Ovary (tissue), 9 donors: Measurements from ENCODE around the gene LITAF. TPM values are rescaled to one million over a fixed set of nuclear protein-coding genes. Genes with fewer than 3 reads are reported as not detected.

Source experiments
- DNase-seq, 5 donors: peaks; one replicate each; pipeline ENCODE4 v3.0.0-alpha.2; 2019 to 2020
- H3K27ac ChIP-seq, 2 donors: fragments of 200-600 bp; one replicate each; pipeline versions ENCODE4 v1.5.1 to v1.8.0; 2019 to 2022
- H3K27me3 ChIP-seq: fragments of 200-600 bp; one replicate; pipeline ENCODE4 v1.8.0; 2022
- H3K36me3 ChIP-seq: fragments of 200-600 bp; sonication (generic); one replicate; pipeline ENCODE4 v1.5.1; 2019
- H3K4me1 ChIP-seq: one replicate; pipeline ENCODE4 v1.8.1; 2013; ENCODE audit warnings: mild to moderate bottlenecking, moderate library complexity; ENCODE audit not compliant: insufficient read depth
- H3K4me3 ChIP-seq: fragments of 200-600 bp; sonication (generic); one replicate; pipeline ENCODE4 v1.5.1; 2017
- H3K9me3 ChIP-seq, 2 donors: fragments of 200-600 bp in 1 of 2; sonication (generic) in 1 of 2; one replicate each; pipeline versions ENCODE4 v1.5.1 to v1.8.1; 2013 to 2019; ENCODE audit warnings: mild to moderate bottlenecking in 1 of 2, moderate library complexity in 1 of 2
- CTCF ChIP-seq, 3 donors: fragments of 450-650 bp in 2 of 3; fragments of 200-600 bp in 1 of 3; IDR thresholded peaks; one replicate each; pipeline versions ENCODE4 v1.5.1 to v1.8.0; 2016 to 2022; ENCODE audit warnings: antibody characterized with exemption in 3 of 3, mild to moderate bottlenecking in 1 of 3
- EP300 ChIP-seq: sonication (generic); formaldehyde crosslinking; IDR thresholded peaks from one replicate; pipeline ENCODE4 v1.6.1; 2017; ENCODE audit warnings: antibody characterized with exemption
- POLR2A ChIP-seq: fragments of 450-650 bp; IDR thresholded peaks from one replicate; pipeline ENCODE4 v1.6.1; 2017; ENCODE audit warnings: antibody characterized with exemption, mild to moderate bottlenecking, moderate library complexity
- WGBS, 3 donors: extraction: QIAGEN DNeasy Blood & Tissue Kit in 1 of 3; methylation state at CpG; one replicate each; pipeline versions ENCODE4 v1.1.5 to v1.1.7; 2013 to 2017; 5-methylcytosine and 5-hydroxymethylcytosine counted together
- intact Hi-C, 4 donors: fragments of 100-400 bp; cut with DNase I; formaldehyde crosslinking; loops; one replicate each; pipeline versions ENCODE4 v1.11.0 to v1.15.1; 2022 to 2023
- polyA plus RNA-seq, 2 donors: library from polyadenylated mRNA; stranded (reverse); fragments of 200-250 nt in 1 of 2; fragments of 350-450 nt in 1 of 2; fragmentation: Illumina TruSeq in 1 of 2; extraction: RNeasy Lipid Tissue Mini Kit (QIAGEN cat#74804) in 1 of 2; gene quantifications; one replicate each; pipeline ENCODE4 v1.2.3, GENCODE V29; 2013 to 2014
- total RNA-seq, 7 donors: library from RNA; depleted of rRNA in 2 of 7; stranded (reverse); fragments of >200 nt in 2 of 7; fragmentation: NEBNext Ultra II Directional in 3 of 7; extraction: Animal tissue kit (Norgen Biotek cat#: 25700) in 3 of 7; gene quantifications; one replicate each; pipeline versions ENCODE4 v1.1.0 to v1.2.4, GENCODE V29; 2016 to 2023
- donor health status: DM: no; HTN: no; CAD: no; lungs with moderate emphysema.
- donor health status: DM: no; HTN: no; CAD: no.
- donor health status: Bipolar disorder and iron deficiency.
- donor health status: DM: yes; HTN: yes; CAD: no.
- donor health status: DM: no; HTN: no; CAD: no.
- donor health status: DM: yes; HTN: yes; CAD: no.

The LITAF gene
- total and polyA plus RNA-seq, 9 donors: 39.7 to 169 (median 105) TPM

GRCh38 chr16:11610121-11610505, 23.4 kb upstream of the LITAF start:
- TF ChIP-seq POLR2A (no peak), EP300 (no peak), CTCF (IDR thresholded peaks at IDR 0.05) (no peak)
- DNase-seq: no peak
- Histone ChIP-seq H3K9me3 (no peaks in the 10 kb centered on the region), H3K27me3 (no peaks in the 10 kb centered on the region), H3K27ac (no peak overlapping the region), H3K4me3 (no peak overlapping the region), H3K4me1 (peaks cover 1% of the 10 kb centered on the region), H3K36me3 (no peaks in the 10 kb centered on the region)
- intact Hi-C loops: no loop called here
- 33 to 42% (median 33%) methylated on average over 9 of the region's 9 CpGs for WGBS, 3 donors

DNA sequence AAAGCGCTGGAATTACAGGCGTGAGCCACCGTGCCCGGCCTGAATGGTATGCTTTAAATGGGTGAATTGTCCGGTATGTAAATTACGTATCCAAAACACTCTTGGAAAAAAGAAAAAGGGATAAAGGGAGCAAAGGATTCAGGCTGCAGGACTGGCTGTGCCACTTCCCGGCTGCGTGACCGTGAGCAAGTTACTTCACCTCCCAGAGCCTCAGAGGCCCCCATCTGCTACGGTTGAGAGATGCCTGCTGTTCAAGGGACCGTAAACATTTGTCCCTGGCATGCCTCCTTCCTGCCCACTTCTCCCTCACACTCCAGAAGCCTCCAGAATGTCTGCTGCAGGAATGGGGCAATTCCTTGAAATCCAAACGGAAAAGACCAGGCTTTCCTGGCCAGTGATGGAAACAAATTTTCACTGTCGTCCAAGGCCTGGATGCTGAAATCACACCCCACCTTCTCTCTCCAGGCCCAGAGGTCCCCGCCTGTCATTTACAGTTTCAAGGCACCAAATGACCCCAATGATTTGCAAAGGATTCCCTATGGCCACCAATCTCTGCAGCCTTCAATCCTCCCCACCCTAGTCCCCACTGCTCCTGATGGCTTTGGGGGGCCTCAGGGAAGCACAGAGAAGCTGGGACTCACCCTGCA, 22.9 kb upstream of the LITAF start:
- no peak overlapping the region for H3K27ac ChIP-seq

GRCh38 chr16:11605891-11606290, 19.2 kb upstream of the LITAF start:
- Histone ChIP-seq H3K27ac (no peak overlapping the region), H3K27me3 (no peaks in the 10 kb centered on the region), H3K4me1 (peaks cover 6% of the 10 kb centered on the region), H3K9me3 (no peaks in the 10 kb centered on the region), H3K36me3 (no peaks in the 10 kb centered on the region), H3K4me3 (no peak overlapping the region)
- WGBS, 3 donors: 91 to 98% (median 96%) methylated on average over 5 of the region's 5 CpGs
- no peak for DNase-seq
- intact Hi-C loops: no loop called here
- TF ChIP-seq POLR2A (no peak), EP300 (no peak), CTCF (IDR thresholded peaks at IDR 0.05) (no peak)

More for the DNA sequence above, 22.9 kb upstream of the LITAF start:
- intact Hi-C loops: no loop called here
- Histone ChIP-seq H3K4me3 (no peak overlapping the region), H3K4me1 (peaks cover 2% of the 10 kb centered on the region), H3K36me3 (no peaks in the 10 kb centered on the region), H3K27me3 (no peaks in the 10 kb centered on the region), H3K9me3 (no peaks in the 10 kb centered on the region)
- WGBS, 3 donors: 82 to 85% (median 83%) methylated on average over 14 of the region's 14 CpGs
- TF ChIP-seq CTCF (IDR thresholded peaks at IDR 0.05) (no peak), POLR2A (no peak), EP300 (no peak)
- no peak for DNase-seq

DNA sequence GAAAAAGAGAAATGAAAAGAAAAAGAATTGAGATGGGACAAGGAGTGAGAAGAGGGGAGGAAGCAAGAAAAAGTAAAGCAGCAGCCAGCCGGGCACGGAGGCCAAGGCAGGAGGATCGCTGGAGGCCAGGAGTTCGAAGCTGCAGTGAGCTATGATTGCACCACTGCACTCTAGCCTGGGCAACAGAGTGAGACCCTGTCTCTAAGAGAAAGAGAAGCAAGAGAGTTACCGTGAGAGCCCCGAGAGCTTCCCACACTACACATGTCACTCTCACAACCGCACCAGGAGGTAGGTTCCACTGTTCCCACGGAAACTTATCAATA, 18.8 kb upstream of the LITAF start:
- intact Hi-C loops: no loop called here
- H3K4me1 ChIP-seq: peaks cover 6% of the 10 kb centered on the region
- H3K9me3 ChIP-seq: no peaks in the 10 kb centered on the region
- no peak for DNase-seq
- H3K27ac ChIP-seq: peak overlapping the region in 1 of 2 donors; percentile 60
- no peaks in the 10 kb centered on the region for H3K27me3 ChIP-seq
- TF ChIP-seq EP300 (no peak), POLR2A (no peak), CTCF (IDR thresholded peaks at IDR 0.05) (no peak)
- H3K36me3 ChIP-seq: no peaks in the 10 kb centered on the region
- WGBS, 3 donors: 86 to 89% (median 89%) methylated on average over 8 of the region's 8 CpGs
- H3K4me3 ChIP-seq: no peak overlapping the region
